GM12865 (cell line): ENCODE data around the gene GFM1.

Source experiments
- DNase-seq: peaks from one replicate; pipeline ENCODE4 v3.0.0; 2010; ENCODE audit warnings: low read depth
- H3K4me3 ChIP-seq: 2 replicates; pipeline ENCODE4 v1.5.1; 2011; ENCODE audit warnings: mild to moderate bottlenecking, low read depth, low read length, control low read depth
- CTCF ChIP-seq: IDR thresholded peaks from 2 replicates; pipeline ENCODE4 v1.5.1; 2011; ENCODE audit warnings: low read length, control low read depth, low read depth, inconsistent platforms; ENCODE audit not compliant: insufficient read depth; ENCODE audit errors: missing control alignments

The GFM1 gene

GRCh38 chr3:158739078-158739477, 94.8 kb downstream of the GFM1 start:
- no peak for DNase-seq
- no peak for TF ChIP-seq CTCF
- no peak overlapping the region for H3K4me3 ChIP-seq

- DNase-seq, result no peak
- TF ChIP-seq CTCF, result no peak
- H3K4me3 ChIP-seq, result no peak overlapping the region
These were observed 95.3 kb downstream of the GFM1 start for GRCh38 chr3:158739661-158740060.
